Measurements from ENCODE around the gene RANBP1. TPM values are rescaled to one million over a fixed set of nuclear protein-coding genes. Genes with fewer than 3 reads are reported as not detected.

The RANBP1 gene
- total RNA-seq, 2 experiments from 2014 or later, result 402 to 506 TPM

DNA sequence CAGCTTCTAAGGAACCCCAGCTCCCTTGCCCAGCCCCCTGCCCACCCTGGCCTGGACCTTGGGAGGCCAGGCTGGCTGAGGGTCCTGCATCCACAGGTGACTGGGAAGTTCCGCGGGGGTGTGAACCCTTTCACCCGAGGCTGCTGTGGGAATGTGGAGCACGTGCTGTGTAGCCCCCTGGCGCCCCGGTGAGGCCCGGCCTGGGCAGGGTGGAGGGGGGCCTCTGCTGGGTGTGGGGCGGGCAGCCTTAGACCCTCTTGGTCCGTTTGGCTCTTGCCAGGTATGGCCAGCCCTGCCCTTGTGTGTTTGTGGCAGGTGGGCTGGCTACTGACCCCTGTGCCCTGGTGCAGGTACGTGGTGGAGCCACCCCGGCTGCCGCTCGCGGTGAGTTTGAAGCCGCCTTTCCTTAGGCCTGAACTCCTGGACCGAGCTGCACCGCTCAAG lies 24.6 kb downstream of the RANBP1 start:
- ChIA-PET POLR2A (no interaction called here), CTCF (no interaction called here)
- no peaks in the 10 kb centered on the region for H3K36me3 Mint-ChIP-seq (ENCODE audit: low read depth)
- no peak for DNase-seq
- H3K4me1 Mint-ChIP-seq, result peaks cover 10% of the 10 kb centered on the region
- ATAC-seq, result no peak
- no peak overlapping the region for H3K4me3 Mint-ChIP-seq
- no peak overlapping the region for H3K27ac Mint-ChIP-seq
- no peaks in the 10 kb centered on the region for H3K27me3 Mint-ChIP-seq
- intact Hi-C loops (cut with DNase I, micrococcal nuclease), result no loop called here
- no peaks in the 10 kb centered on the region for H3K9me3 Mint-ChIP-seq (ENCODE audit: low read depth)

DNA sequence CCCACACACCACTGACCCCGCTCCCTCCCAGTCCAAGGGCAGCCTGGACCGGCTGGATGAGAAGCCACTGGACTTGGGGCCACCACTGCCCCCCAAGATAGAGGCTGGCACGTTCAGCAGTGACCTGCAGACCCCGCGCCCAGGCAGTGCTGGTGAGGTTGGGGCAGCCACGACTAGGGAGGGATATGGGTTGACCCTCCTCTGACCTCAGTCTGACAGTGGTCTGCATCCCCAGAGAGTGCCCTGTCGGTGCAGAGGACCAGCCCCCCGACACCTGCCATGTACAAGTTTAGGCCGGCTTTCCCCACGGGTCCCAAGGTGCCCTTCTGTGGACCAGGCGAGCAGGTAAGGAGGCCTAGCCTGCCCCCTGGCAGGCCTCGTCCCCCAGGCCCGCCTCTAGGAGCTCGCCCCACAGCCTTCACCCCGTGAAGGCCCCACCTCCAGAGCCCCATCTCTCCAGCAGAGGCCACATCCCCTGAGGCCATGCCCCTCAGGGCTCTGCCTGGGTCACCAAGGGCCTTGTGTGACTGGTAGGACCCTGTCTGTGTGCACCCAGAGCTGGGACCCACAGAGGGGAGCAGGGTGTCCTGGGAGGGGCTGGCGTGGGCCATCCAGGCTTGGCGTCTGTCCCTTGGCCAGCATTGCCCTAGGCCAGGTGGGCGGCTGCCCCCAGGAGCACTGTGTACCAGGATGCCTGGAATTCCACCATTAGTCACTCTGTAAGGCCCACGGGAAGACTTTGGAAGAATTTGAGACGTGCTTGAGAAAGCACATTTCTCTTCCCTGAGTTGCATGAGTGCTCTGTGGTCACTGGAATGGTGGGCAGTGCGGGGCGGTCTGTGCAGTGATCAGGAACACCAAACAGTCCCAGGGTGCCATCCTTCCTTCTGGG lies 25.5 kb downstream of the RANBP1 start:
- POLR2A ChIA-PET, result no interaction called here
- intact Hi-C loops (cut with DNase I, micrococcal nuclease), result no loop called here
- H3K36me3 Mint-ChIP-seq (ENCODE audit: low read depth), result no peaks in the 10 kb centered on the region

DNA sequence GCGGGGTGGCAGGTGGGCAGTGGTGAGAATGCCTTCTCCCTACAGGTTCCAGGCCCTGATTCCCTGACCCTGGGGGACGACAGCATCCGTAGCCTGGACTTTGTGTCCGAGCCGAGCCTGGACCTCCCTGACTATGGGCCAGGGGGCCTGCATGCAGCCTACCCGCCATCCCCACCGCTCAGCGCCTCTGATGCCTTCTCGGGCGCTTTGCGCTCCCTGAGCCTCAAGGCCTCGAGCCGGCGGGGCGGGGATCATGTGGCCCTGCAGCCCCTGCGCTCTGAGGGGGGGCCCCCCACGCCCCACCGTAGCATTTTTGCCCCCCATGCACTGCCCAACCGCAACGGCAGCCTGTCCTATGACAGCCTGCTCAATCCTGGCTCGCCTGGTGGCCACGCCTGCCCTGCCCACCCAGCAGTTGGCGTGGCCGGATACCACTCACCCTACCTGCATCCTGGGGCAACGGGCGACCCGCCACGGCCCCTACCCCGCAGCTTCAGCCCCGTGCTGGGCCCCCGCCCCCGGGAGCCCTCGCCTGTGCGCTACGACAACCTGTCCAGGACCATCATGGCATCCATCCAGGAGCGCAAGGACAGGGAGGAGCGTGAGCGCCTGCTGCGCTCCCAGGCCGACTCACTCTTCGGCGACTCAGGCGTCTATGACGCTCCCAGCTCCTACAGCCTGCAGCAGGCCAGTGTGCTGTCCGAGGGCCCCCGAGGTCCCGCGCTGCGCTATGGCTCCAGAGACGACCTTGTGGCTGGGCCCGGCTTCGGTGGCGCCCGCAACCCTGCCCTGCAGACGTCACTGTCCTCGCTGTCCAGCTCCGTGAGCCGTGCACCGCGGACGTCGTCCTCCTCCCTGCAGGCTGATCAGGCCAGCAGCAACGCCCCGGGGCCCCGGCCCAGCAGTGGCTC lies 27.1 kb downstream of the RANBP1 start:
- POLR2A ChIA-PET, result no interaction called here
- CTCF ChIA-PET, result no interaction called here
- H3K4me1 Mint-ChIP-seq, result peaks cover 5% of the 10 kb centered on the region
- no peak overlapping the region for H3K4me3 Mint-ChIP-seq
- no peaks in the 10 kb centered on the region for H3K9me3 Mint-ChIP-seq (ENCODE audit: low read depth)
- H3K27me3 Mint-ChIP-seq, result no peaks in the 10 kb centered on the region
- no peaks in the 10 kb centered on the region for H3K36me3 Mint-ChIP-seq (ENCODE audit: low read depth)
- no peak overlapping the region for H3K27ac Mint-ChIP-seq
- no peak for DNase-seq
- ATAC-seq, result no peak
- intact Hi-C loops (cut with DNase I, micrococcal nuclease), result no loop called here

More for the DNA sequence above, 25.5 kb downstream of the RANBP1 start:
- no peak overlapping the region for H3K27ac Mint-ChIP-seq
- H3K4me1 Mint-ChIP-seq, result peaks cover 8% of the 10 kb centered on the region
- CTCF ChIA-PET, result no interaction called here
- H3K27me3 Mint-ChIP-seq, result no peaks in the 10 kb centered on the region
- ATAC-seq, result no peak
- no peaks in the 10 kb centered on the region for H3K9me3 Mint-ChIP-seq (ENCODE audit: low read depth)
- no peak for DNase-seq
- H3K4me3 Mint-ChIP-seq, result no peak overlapping the region

DNA sequence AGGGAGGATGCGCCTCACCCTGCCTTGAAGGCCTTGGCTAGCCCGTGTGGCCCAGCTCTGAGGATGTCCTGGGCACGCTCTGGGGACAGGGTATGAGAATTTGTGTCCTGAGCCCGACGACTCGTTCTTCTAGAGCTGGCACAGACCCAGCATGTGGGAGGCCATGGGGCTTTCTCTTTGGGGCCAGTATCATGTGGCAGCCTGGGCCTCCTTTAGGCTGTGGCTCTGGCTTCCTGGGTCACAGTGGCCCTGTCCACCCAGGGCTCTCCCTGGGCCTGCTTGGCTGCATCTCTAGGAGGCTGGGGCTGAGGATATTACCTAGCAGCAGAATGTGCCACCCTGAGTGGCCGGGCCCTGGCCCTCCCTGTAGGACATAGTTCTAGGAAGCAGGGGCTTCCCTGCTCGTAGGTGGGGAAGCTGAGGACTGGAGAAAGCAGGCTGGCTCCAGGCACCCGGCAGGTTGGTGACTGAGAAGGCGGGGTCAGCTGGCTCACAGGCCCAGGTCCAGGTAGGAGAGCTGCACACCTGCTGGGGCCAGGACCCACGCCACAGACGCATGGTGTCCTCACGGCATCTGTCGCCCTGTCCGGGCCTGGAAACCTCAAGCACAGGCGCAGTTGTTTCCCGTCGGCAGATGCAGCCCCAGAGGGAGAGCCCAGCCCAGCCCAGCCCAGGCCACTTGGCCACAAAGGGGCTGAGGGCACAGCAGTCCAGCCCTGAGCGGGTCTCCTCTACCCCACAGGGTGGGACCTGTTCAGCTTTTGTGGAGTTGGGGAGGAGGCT lies 28.2 kb downstream of the RANBP1 start:
- ATAC-seq (no peak), DNase-seq (no peak)
- no peak overlapping the region for H3K4me3 Mint-ChIP-seq
- no peak overlapping the region for H3K27ac Mint-ChIP-seq
- intact Hi-C loops (cut with DNase I, micrococcal nuclease), result no loop called here
- H3K9me3 Mint-ChIP-seq (ENCODE audit: low read depth), result no peaks in the 10 kb centered on the region
- no peaks in the 10 kb centered on the region for H3K27me3 Mint-ChIP-seq
- ChIA-PET CTCF (interaction anchor here (0.6 kb wide), 1 partner anchor 54 kb away, joined by 3 read pairs; no protein-coding TSS in a partner anchor), POLR2A (no interaction called here)
- H3K4me1 Mint-ChIP-seq, result peaks cover 2% of the 10 kb centered on the region
- H3K36me3 Mint-ChIP-seq (ENCODE audit: low read depth), result no peaks in the 10 kb centered on the region

DNA sequence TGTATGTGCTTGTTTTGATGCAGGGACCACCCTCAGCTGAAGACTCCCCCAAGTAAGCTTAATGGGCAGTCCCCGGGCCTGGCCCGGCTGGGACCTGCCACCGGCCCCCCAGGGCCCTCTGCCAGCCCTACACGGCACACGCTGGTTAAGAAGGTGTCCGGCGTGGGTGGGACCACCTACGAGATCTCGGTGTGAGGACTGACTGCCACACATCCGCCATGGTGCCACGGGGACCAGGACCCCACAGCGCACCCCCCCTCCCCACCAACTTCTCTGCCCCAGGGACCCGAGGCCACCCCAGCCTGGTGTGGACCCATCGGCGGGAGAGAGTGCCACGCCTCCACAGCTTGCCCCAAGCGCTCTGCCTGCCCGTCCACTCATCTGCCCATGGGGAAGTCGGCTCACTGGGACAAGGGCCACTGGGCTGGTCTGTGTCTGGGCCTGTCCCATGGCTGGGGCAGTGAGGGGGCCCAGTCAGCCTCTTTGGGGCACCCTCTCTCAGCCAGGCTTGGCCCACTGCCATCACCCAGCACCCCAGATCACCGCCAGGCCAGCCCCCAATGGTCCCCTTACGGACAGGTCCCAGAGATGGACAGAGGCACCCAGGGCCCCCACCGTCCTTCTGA lies 29.4 kb downstream of the RANBP1 start:
- ATAC-seq, result no peak
- Mint-ChIP-seq H3K4me1 (peaks cover 2% of the 10 kb centered on the region), H3K4me3 (no peak overlapping the region), H3K9me3 (ENCODE audit: low read depth) (no peaks in the 10 kb centered on the region), H3K27me3 (no peaks in the 10 kb centered on the region), H3K36me3 (ENCODE audit: low read depth) (no peaks in the 10 kb centered on the region), H3K27ac (no peak overlapping the region)
- ChIA-PET CTCF (interaction anchor here (0.6 kb wide), 1 partner anchor 8 kb away, joined by 3 read pairs; no protein-coding TSS in a partner anchor), POLR2A (no interaction called here)
- intact Hi-C loops (cut with DNase I, micrococcal nuclease), result no loop called here
- DNase-seq, result no peak

DNA sequence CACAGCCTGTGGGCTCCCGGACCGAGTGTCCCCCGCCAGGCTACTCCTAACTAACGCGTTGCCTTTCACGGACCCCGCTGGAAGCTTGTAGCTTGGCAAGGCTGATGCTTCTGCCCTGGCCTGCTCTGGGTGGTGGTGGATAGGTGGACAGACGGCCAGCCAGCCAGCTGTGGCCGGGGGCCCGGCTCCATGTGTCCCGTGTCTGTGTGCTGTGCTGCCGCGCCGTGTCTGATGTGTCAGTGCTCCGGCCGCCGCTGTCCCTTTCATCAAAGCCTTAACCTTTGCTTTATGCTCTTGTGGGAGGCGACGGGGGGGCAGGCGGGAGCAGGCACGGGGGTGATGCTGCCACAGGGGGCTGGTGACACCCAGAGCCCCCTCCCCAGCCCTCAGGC lies 29.9 kb downstream of the RANBP1 start:
- no peaks in the 10 kb centered on the region for H3K27me3 Mint-ChIP-seq

DNA sequence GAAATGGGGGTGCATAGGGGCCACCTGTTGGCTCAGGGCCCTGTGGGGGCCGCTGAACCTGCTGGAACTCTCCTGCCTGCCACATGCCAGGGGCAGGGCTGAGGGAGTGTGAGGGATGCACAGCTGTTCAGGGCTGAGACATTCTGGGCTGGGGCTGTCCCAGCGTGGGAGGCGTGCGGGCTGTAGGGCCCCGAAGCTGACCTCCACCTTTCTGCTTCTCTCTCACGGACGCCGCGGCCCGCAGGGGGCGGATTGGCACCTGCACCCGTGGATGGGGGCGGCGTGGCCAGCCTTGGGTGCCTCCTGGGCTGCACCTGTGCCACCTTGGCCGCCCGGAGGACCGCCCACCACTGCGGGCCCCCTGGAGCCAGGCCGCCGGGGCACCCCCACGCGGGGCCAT lies 30.9 kb downstream of the RANBP1 start:
- ChIA-PET CTCF (no interaction called here), POLR2A (no interaction called here)
- Mint-ChIP-seq H3K36me3 (ENCODE audit: low read depth) (no peaks in the 10 kb centered on the region), H3K4me3 (no peak overlapping the region), H3K27me3 (no peaks in the 10 kb centered on the region), H3K4me1 (peaks cover 2% of the 10 kb centered on the region), H3K9me3 (ENCODE audit: low read depth) (no peaks in the 10 kb centered on the region), H3K27ac (no peak overlapping the region)
- DNase-seq, result no peak
- intact Hi-C loops (cut with DNase I, micrococcal nuclease), result no loop called here
- ATAC-seq, result no peak

More for the DNA sequence above, 29.9 kb downstream of the RANBP1 start:
- CTCF ChIA-PET, result no interaction called here
- peaks cover 2% of the 10 kb centered on the region for H3K4me1 Mint-ChIP-seq
- POLR2A ChIA-PET, result no interaction called here
- H3K9me3 Mint-ChIP-seq (ENCODE audit: low read depth), result no peaks in the 10 kb centered on the region
- no peak overlapping the region for H3K27ac Mint-ChIP-seq
- intact Hi-C loops (cut with DNase I, micrococcal nuclease), result no loop called here
- ATAC-seq (no peak), DNase-seq (no peak)
- H3K36me3 Mint-ChIP-seq (ENCODE audit: low read depth), result no peaks in the 10 kb centered on the region
- H3K4me3 Mint-ChIP-seq, result no peak overlapping the region

DNA sequence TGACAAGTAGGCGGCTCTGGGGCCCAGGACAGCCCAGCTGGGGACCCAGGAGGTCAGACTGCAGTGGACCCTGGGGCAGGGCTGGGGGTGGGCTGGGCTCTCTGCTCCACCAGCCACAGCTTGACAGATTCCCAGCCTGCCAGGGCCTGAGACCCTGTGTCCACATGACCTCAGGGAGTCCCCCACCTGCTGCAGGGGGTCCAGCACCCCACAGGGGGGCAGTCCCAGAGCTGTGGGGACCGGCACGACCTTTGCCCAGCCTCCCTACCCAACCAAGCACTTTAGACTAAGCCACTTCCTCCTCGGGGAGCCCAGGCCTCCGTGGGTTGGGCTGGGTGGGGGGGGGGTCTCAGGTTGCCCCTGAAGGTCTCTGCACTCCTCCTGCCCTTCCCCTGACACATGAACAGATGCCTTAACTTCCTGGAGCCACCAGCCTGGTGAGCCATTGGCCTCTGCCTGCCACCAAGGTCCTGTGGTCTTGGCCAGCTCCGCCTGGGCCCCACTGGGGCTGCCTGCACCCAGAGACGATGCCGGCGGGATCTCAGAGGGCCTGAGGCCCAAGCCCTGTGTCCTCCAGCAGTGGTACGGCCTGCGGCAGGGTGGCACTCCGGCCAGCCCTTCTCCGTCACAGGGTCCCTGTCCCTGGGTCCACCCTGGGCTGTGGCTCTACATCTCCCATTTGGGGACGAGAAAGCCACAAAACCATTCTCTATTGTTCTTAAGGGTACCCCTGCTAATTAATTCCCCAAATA lies 31.5 kb downstream of the RANBP1 start:
- Mint-ChIP-seq H3K27ac (no peak overlapping the region), H3K4me1 (peaks cover 2% of the 10 kb centered on the region), H3K4me3 (no peak overlapping the region), H3K36me3 (ENCODE audit: low read depth) (no peaks in the 10 kb centered on the region), H3K27me3 (no peaks in the 10 kb centered on the region), H3K9me3 (ENCODE audit: low read depth) (no peaks in the 10 kb centered on the region)
- DNase-seq (no peak), ATAC-seq (no peak)
- ChIA-PET POLR2A (no interaction called here), CTCF (no interaction called here)
- intact Hi-C loops (cut with DNase I, micrococcal nuclease), result no loop called here

DNA sequence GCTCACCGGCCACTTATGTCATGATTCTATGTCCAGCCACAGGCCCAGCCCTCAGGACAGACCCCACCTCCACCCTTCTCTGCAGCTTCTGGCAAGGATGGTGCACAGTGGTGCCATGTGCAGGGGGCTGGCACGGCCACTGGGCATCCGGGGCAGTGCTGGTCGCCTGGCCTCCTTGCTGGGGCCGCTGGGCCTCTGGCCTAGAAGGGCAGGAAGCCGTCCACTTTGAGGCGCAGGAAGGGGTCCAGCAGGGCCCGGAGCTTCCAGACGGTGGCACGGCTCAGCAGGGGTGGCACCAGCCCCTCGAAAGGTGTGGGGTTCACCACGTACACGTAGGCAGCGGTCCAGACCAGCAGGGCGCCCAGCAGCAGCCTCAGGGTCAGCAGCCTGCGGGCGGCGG lies 32.5 kb downstream of the RANBP1 start:
- no peaks in the 10 kb centered on the region for H3K9me3 Mint-ChIP-seq (ENCODE audit: low read depth)
- intact Hi-C loops (cut with DNase I, micrococcal nuclease), result no loop called here
- DNase-seq, result no peak
- peaks cover 2% of the 10 kb centered on the region for H3K4me1 Mint-ChIP-seq
- no peaks in the 10 kb centered on the region for H3K36me3 Mint-ChIP-seq (ENCODE audit: low read depth)
- POLR2A ChIA-PET, result no interaction called here
- H3K27me3 Mint-ChIP-seq, result no peaks in the 10 kb centered on the region
- no peak overlapping the region for H3K4me3 Mint-ChIP-seq
- no peak for ATAC-seq
- no peak overlapping the region for H3K27ac Mint-ChIP-seq
- CTCF ChIA-PET, result no interaction called here

DNA sequence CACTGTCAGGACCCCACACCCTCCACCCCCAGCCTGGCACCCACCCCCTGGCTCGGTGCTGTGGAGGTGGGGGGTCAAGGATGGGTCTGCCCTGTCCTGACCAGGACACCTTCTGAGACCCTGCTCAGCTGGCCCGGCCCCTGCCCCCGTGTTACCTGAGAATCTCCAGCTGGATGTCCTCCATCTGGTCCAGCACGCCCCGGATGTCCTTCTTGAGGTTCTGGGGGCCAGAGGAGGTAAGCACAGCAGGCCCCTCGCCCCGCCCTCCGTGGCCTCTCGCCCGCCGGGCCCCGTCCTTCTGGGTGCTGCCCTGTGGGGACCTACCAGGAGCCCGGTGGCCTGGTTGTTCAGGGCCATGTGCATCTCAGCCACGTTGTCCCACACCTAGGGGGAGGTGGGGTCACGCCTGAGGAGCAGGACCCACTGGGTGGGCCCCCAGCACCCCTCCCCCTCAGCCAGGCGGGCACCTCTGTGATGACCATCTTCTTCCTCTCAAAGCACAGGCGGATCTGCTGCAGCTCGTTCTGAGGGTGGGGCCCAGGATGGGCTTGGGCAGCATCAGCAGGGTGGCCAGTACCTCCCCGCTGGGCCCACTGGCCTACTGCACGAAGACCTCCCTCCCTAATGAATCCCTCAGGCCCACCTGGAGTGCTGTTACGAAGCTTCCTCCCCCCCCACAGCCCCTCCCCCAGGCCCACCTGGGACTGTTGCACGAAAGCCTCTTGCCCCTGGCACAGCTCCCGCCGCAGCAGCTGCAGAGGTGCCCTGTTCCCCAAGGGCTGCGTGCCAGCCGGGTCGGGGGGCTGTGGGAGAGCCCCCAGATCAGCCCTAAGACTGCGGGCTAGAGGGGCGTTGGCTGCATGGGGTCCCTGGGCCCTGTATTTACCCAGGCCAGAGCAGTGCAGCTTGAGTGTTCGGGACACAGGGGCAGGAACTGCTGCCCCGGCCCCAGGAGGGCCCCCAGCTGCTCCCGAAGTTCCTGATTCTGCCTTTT lies 33.6 kb downstream of the RANBP1 start:
- Mint-ChIP-seq H3K36me3 (ENCODE audit: low read depth) (no peaks in the 10 kb centered on the region), H3K4me1 (peaks cover 2% of the 10 kb centered on the region), H3K27me3 (no peaks in the 10 kb centered on the region), H3K9me3 (ENCODE audit: low read depth) (no peaks in the 10 kb centered on the region), H3K27ac (no peak overlapping the region), H3K4me3 (no peak overlapping the region)
- DNase-seq (no peak), ATAC-seq (no peak)
- intact Hi-C loops (cut with DNase I, micrococcal nuclease), result no loop called here
- ChIA-PET CTCF (no interaction called here), POLR2A (no interaction called here)
